CD4-positive, alpha-beta T cell (primary cell): ENCODE results near the gene NRF1. TPM values are rescaled to one million over a fixed set of nuclear protein-coding genes. Genes with fewer than 3 reads are reported as not detected.

Source experiments
- ATAC-seq: fragments of 200-7000 bp; cut with Tn5 transposase; one replicate; pipeline ENCODE4 v1.10.0; 2022; ENCODE audit warnings: mild to moderate bottlenecking; ENCODE audit not compliant: poor library complexity
- CTCF ChIA-PET: fragments of 350-600 bp; sonication (Branson Sonifier 250); formaldehyde crosslinking; loops from one replicate; lab custom pipeline; 2021; ENCODE audit warnings: antibody characterized with exemption, inconsistent platforms; lab: Charles Lee
- POLR2A ChIA-PET: fragments of 350-600 bp; sonication (Branson Sonifier 250); formaldehyde crosslinking; loops from one replicate; lab custom pipeline; 2021; ENCODE audit warnings: antibody characterized with exemption, inconsistent platforms; lab: Charles Lee
- DNase-seq, 14 experiments: peaks; one replicate each; pipeline ENCODE4 v3.0.0-alpha.2; 2013 to 2020; ENCODE audit warnings: mixed read lengths in 2 of 14
- H3K27ac ChIP-seq, 2 donors: one replicate each; pipeline versions ENCODE4 v1.5.1 to v1.7.0; 2013; ENCODE audit warnings: low read length in 2 of 2, low read depth in 1 of 2, mild to moderate bottlenecking in 1 of 2
- H3K27me3 ChIP-seq, 2 experiments: 1 replicate in 1 of 2; 2 replicates in 1 of 2; pipeline versions ENCODE4 v1.6.1 to v1.7.0; 2013; ENCODE audit warnings: low read length in 2 of 2, control low read depth in 1 of 2, mild to moderate bottlenecking in 1 of 2, moderate library complexity in 1 of 2; ENCODE audit not compliant: insufficient read depth in 2 of 2, control insufficient read depth in 1 of 2
- H3K36me3 ChIP-seq: one replicate; pipeline ENCODE4 v1.6.1; 2013; ENCODE audit warnings: low read length, control low read depth; ENCODE audit not compliant: insufficient read depth
- H3K4me1 ChIP-seq: one replicate; pipeline ENCODE4 v1.6.1; 2013; ENCODE audit warnings: low read length, control low read depth; ENCODE audit not compliant: insufficient read depth
- H3K4me3 ChIP-seq: one replicate; pipeline ENCODE4 v1.5.1; 2013; ENCODE audit warnings: mild to moderate bottlenecking, low read length, moderate library complexity
- H3K9me3 ChIP-seq, 2 experiments: 1 replicate in 1 of 2; 2 replicates in 1 of 2; pipeline versions ENCODE4 v1.6.1 to v1.7.0; 2013; ENCODE audit warnings: low read length in 2 of 2, mild to moderate bottlenecking in 2 of 2, control low read depth in 1 of 2, moderate library complexity in 1 of 2; ENCODE audit not compliant: control insufficient read depth in 1 of 2, insufficient read depth in 1 of 2
- H3K27ac Mint-ChIP-seq: one replicate; pipeline ENCODE4 v1.8.0; 2020; ENCODE audit warnings: mixed read lengths
- H3K27me3 Mint-ChIP-seq: one replicate; pipeline ENCODE4 v1.8.0; 2021; ENCODE audit warnings: mixed read lengths
- H3K36me3 Mint-ChIP-seq: one replicate; pipeline ENCODE4 v1.8.0; 2021; ENCODE audit warnings: low read depth, mixed read lengths
- H3K4me1 Mint-ChIP-seq: one replicate; pipeline ENCODE4 v1.8.0; 2021; ENCODE audit warnings: low read depth, mixed read lengths
- H3K4me3 Mint-ChIP-seq: one replicate; pipeline ENCODE4 v1.8.0; 2020; ENCODE audit warnings: mild to moderate bottlenecking, mixed read lengths
- H3K9me3 Mint-ChIP-seq: one replicate; pipeline ENCODE4 v1.8.0; 2020; ENCODE audit warnings: mixed read lengths
- intact Hi-C, 2 experiments: fragments of 100-400 bp; cut with DNase I in 1 of 2; cut with micrococcal nuclease in 1 of 2; formaldehyde crosslinking; loops; one replicate each; pipeline versions ENCODE4 v1.15.1 to v1.9.0; 2023 to 2025; cut with DNase I, micrococcal nuclease
- total RNA-seq, 174 experiments: library from RNA in 2 of 174; stranded (reverse) in 2 of 174; gene quantifications; one replicate each; pipeline ENCODE4 v1.2.3 and lab custom pipeline; 2021 to 2026
- TF ChIP-seq, protein P1 (sequence below): fragments of 200-600 bp; IDR thresholded peaks from one replicate; pipeline ENCODE4 v1.8.0; 2022; ENCODE audit warnings: antibody characterized with exemption, mild to moderate bottlenecking

The NRF1 gene
- total RNA-seq, 2 experiments from 2014 or later, result 35.4 to 36.1 TPM

DNA sequence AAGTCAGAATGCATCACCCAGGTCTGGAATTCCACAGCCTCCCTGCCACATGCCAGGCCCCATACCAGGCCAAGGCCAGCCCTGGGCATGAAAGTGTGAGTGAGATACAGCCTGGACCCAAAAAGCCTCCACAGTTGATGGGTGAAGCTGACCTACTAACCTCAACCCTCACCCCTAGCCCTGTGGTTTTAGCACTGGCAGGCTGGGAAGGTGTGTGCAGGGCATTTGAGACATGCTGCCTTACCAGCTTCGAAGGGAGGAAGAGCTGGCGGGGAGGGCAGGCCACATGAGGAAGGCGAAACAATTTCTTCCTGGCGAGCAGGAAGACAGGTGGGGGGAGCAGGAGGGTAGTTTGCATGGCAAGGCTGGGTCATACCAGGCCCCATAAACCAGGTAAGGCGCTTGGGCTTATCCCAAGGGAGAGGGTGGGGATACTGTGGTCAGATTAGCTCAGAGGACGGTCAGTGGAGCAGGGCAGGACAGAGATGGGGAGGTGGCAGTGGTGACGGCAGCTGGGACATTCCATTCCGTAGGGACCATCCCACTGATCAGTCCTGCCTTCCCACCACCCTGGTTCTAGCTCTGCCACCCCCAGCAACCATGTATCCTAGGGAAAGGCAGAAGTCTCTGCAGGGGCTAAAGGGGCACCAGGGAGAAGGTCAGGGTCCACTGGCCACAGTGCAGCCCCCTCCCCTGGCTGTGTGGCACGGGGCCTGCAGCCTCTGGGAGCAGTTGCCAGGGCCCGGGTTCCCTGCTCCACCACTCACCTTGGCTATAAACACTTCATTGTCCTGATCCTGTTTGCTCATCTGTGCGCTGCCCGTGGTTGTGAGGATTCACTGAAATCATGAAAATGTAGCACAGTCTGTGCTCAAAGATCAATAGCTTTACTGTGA, 155.8 kb downstream of the NRF1 start:
- POLR2A ChIA-PET, result no interaction called here
- ATAC-seq (no peak), DNase-seq (no peak)
- no peaks in the 10 kb centered on the region for H3K36me3 Mint-ChIP-seq
- H3K4me1 Mint-ChIP-seq, result no peaks in the 10 kb centered on the region
- TF ChIP-seq, protein P1, sequence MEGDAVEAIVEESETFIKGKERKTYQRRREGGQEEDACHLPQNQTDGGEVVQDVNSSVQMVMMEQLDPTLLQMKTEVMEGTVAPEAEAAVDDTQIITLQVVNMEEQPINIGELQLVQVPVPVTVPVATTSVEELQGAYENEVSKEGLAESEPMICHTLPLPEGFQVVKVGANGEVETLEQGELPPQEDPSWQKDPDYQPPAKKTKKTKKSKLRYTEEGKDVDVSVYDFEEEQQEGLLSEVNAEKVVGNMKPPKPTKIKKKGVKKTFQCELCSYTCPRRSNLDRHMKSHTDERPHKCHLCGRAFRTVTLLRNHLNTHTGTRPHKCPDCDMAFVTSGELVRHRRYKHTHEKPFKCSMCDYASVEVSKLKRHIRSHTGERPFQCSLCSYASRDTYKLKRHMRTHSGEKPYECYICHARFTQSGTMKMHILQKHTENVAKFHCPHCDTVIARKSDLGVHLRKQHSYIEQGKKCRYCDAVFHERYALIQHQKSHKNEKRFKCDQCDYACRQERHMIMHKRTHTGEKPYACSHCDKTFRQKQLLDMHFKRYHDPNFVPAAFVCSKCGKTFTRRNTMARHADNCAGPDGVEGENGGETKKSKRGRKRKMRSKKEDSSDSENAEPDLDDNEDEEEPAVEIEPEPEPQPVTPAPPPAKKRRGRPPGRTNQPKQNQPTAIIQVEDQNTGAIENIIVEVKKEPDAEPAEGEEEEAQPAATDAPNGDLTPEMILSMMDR, result no peak
- H3K4me3 Mint-ChIP-seq, result no peak overlapping the region
- H3K27me3 Mint-ChIP-seq, result peaks cover 4% of the 10 kb centered on the region
- CTCF ChIA-PET, result no interaction called here
- Histone ChIP-seq H3K27ac (no peak overlapping the region), H3K4me1 (peaks cover 9% of the 10 kb centered on the region), H3K4me3 (no peak overlapping the region), H3K27me3 (no peaks in the 10 kb centered on the region), H3K9me3 (peaks cover 0 to 7% of the 10 kb centered on the region in 2 experiments), H3K36me3 (no peaks in the 10 kb centered on the region)
- H3K27ac Mint-ChIP-seq, result no peak overlapping the region
- H3K9me3 Mint-ChIP-seq, result no peaks in the 10 kb centered on the region
- intact Hi-C loops, result no loop called here

DNA sequence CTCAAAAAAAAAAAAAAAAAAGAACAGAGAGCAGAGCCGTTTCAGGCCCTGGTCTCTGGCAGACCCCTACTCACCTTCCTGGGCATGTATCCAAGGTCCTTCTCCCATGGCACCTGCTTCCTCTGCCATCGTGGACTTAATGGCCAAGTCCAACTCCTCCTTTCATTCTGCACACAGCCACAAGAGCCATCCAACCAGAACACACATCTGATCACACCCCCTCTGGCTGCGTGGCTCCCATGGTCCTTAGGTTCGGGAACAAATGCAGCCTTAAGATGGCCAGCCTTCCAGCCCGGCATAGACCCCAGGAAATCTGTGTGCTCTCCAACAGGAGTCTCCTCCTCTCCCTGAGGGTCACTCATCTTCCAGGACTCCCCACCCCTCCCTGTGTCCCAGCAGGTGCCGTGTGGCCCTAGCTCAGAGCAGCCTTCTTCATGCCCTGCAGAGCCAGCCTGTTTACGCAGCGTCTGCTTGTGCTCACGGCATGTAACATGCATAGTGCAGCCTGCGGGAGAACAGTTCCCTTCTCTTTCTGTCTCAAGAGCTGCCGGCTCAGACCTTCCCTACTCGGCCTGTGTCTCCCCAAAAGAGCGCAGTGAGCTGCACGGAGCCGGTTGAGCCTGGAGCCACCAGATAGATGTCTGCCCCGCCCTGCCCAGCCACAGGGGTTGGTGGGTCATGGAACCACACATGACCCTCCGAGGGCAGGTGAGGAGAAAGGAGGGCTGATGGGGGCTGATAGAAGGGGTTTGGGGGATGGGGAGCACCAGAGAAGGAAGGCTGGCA, 157.3 kb downstream of the NRF1 start:
- POLR2A ChIA-PET, result no interaction called here

GRCh38 chr7:129769400-129769774, 157.9 kb downstream of the NRF1 start:
- H3K9me3 ChIP-seq, result peaks cover 0 to 7% of the 10 kb centered on the region in 2 experiments
- peaks cover 9% of the 10 kb centered on the region for H3K4me1 ChIP-seq
- H3K4me1 Mint-ChIP-seq, result no peaks in the 10 kb centered on the region
- DNase-seq (no peak), ATAC-seq (no peak)
- no peak overlapping the region for H3K4me3 ChIP-seq
- H3K9me3 Mint-ChIP-seq, result no peaks in the 10 kb centered on the region
- intact Hi-C loops, result no loop called here
- peaks cover 7% of the 10 kb centered on the region for H3K27me3 Mint-ChIP-seq
- CTCF ChIA-PET, result no interaction called here
- H3K27ac ChIP-seq, result no peak overlapping the region
- no peak overlapping the region for H3K27ac Mint-ChIP-seq
- H3K4me3 Mint-ChIP-seq, result no peak overlapping the region
- TF ChIP-seq, protein P1, result no peak
- POLR2A ChIA-PET, result no interaction called here
- no peaks in the 10 kb centered on the region for H3K36me3 Mint-ChIP-seq
- H3K36me3 ChIP-seq, result no peaks in the 10 kb centered on the region
- H3K27me3 ChIP-seq, result no peaks in the 10 kb centered on the region

More for the DNA sequence above, 157.3 kb downstream of the NRF1 start:
- DNase-seq, result no peak
- Histone ChIP-seq H3K4me1 (peaks cover 9% of the 10 kb centered on the region), H3K9me3 (peaks cover 0 to 7% of the 10 kb centered on the region in 2 experiments), H3K27me3 (no peaks in the 10 kb centered on the region), H3K36me3 (no peaks in the 10 kb centered on the region), H3K4me3 (no peak overlapping the region), H3K27ac (no peak overlapping the region)
- ATAC-seq, result no peak
- intact Hi-C loops, result no loop called here
- Mint-ChIP-seq H3K36me3 (no peaks in the 10 kb centered on the region), H3K27ac (no peak overlapping the region), H3K9me3 (no peaks in the 10 kb centered on the region), H3K4me1 (no peaks in the 10 kb centered on the region), H3K4me3 (no peak overlapping the region), H3K27me3 (peaks cover 4% of the 10 kb centered on the region)
- TF ChIP-seq, protein P1, result no peak
- CTCF ChIA-PET, result no interaction called here
